Pancreas (tissue), 10 donors: ENCODE measurements around the gene RPP14. TPM values are rescaled to one million over a fixed set of nuclear protein-coding genes. Genes with fewer than 3 reads are reported as not detected.
A peak's percentile ranks its signal among the peaks of the same experiment; 100 is the strongest.
"Not testable (repeated sequence)": the region's sequence is repeated elsewhere in the genome, so short reads cannot be mapped to it uniquely, and the experiment has no call there.

ENCODE experiments used
- ATAC-seq, 4 donors: fragments of 200-7000 bp; cut with Tn5 transposase; one replicate each; pipeline versions ENCODE4 v1.8.0 to v1.9.1; 2020; ENCODE audit warnings: mild to moderate bottlenecking in 4 of 4, moderate library complexity in 4 of 4
- DNase-seq, 6 donors: peaks; one replicate each; pipeline ENCODE4 v3.0.0-alpha.2; 2020
- FAIRE-seq: peaks from 2 replicates; lab custom pipeline; 2012; peaks lifted over from hg19 to GRCh38; lab: Jason Lieb, UNC
- H3K27ac ChIP-seq, 4 donors: fragments of 200-600 bp; sonication (generic); 1 replicate in 3 of 4; 2 replicates in 1 of 4; pipeline versions ENCODE4 v1.5.0 to v1.8.0; 2020
- H3K27me3 ChIP-seq, 4 donors: fragments of 200-600 bp; one replicate each; pipeline ENCODE4 v1.8.0; 2021
- H3K36me3 ChIP-seq, 3 donors: fragments of 200-600 bp; sonication (generic) in 1 of 3; one replicate each; pipeline versions ENCODE4 v1.5.0 to v1.8.0; 2020 to 2021
- H3K4me1 ChIP-seq, 3 donors: fragments of 200-600 bp; one replicate each; pipeline ENCODE4 v1.8.0; 2021
- H3K4me3 ChIP-seq, 4 donors: fragments of 200-600 bp; sonication (generic) in 2 of 4; one replicate each; pipeline versions ENCODE4 v1.5.0 to v1.8.0; 2020 to 2021
- H3K9me3 ChIP-seq, 4 donors: fragments of 200-600 bp; one replicate each; pipeline ENCODE4 v1.8.0; 2021
- CTCF ChIP-seq, 4 donors: fragments of 200-600 bp; sonication (generic) in 3 of 4; IDR thresholded peaks; one replicate each; pipeline versions ENCODE4 v1.5.0 to v1.8.0; 2021; ENCODE audit warnings: antibody characterized with exemption in 4 of 4
- WGBS, 2 donors: extraction: QIAGEN DNeasy Blood & Tissue Kit; methylation state at CpG; one replicate each; pipeline ENCODE4 v1.1.7; 2013; 5-methylcytosine and 5-hydroxymethylcytosine counted together
- intact Hi-C, 3 donors: fragments of 100-400 bp; cut with DNase I; formaldehyde crosslinking; loops; one replicate each; pipeline versions ENCODE4 v1.11.1 to v1.14.2; 2022
- polyA plus RNA-seq, 2 donors: library from polyadenylated mRNA; stranded (reverse); fragments of 200-250 nt; gene quantifications; one replicate each; pipeline ENCODE4 v1.2.3, GENCODE V29; 2013
- total RNA-seq, 6 donors: library from RNA; stranded (reverse); fragmentation: NEBNext Ultra II Directional in 4 of 6; extraction: Animal tissue kit (Norgen Biotek cat#: 25700) in 4 of 6; gene quantifications; one replicate each; pipeline versions ENCODE4 v1.2.1 to v1.2.4, GENCODE V29; 2021 to 2023
- donor health status: healthy with polysubstance abuse.
- donor health status: DM: no; HTN: no; CAD: no; lungs with moderate emphysema.
- donor health status: DM: no; HTN: no; CAD: no.
- donor health status: control.
- donor health status: control.
- donor health status: Bipolar disorder and iron deficiency.
- donor health status: DM: yes; HTN: yes; CAD: no.
- donor health status: DM: no; HTN: no; CAD: no.
- donor health status: DM: no; HTN: no; CAD: no.
- donor health status: DM: yes; HTN: yes; CAD: no.

RPP14 gene
- total and polyA plus RNA-seq, 8 donors, result 5.0 to 8.1 (median 6.7) TPM

GRCh38 chr3:58270485-58270884, 35.6 kb upstream of the RPP14 start:
- Histone ChIP-seq H3K4me1 (peaks cover 0 to 4% (median 0%) of the 10 kb centered on the region in 3 donors), H3K27ac (no peak overlapping the region), H3K36me3 (no peaks in the 10 kb centered on the region), H3K27me3 (no peaks in the 10 kb centered on the region), H3K9me3 (no peaks in the 10 kb centered on the region), H3K4me3 (no peak overlapping the region)
- no peak for FAIRE-seq
- WGBS, 2 donors, result 81 to 91% methylated on average over 2 of the region's 2 CpGs
- intact Hi-C loops, result no loop called here
- no peak for ATAC-seq
- DNase-seq, result no peak
- no peak for TF ChIP-seq CTCF (IDR thresholded peaks at IDR 0.05)

DNA sequence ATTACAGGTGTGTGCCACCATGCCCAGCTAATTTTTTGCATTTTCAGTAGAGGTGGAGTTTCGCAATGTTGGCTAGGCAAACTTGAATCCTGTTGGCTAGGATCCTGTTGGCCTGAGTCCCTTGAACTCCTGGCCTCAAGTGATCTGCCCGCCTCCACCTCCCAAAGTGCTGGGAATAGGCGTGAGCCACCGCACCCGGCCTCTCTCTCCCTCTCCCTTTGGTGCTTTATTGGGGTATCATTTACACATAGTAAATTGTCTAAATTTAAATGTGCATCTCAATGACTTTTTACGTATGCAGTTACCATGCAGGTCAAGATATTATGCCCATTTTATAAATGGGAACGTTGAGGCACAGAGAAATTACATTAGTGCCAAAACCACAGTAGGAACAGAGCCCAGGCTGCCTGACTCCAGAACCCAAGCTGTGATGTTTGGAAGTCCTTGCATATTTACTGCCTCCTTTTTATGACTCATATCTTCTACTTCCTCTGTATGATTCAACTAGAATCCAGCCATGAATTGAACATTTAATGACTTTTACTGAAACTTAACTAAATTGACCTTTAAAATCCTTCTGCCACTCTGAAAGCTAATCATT, 34.0 kb upstream of the RPP14 start:
- Histone ChIP-seq H3K4me1 (no peaks in the 10 kb centered on the region), H3K36me3 (no peaks in the 10 kb centered on the region), H3K9me3 (no peaks in the 10 kb centered on the region), H3K27ac (no peak overlapping the region), H3K27me3 (no peaks in the 10 kb centered on the region), H3K4me3 (no peak overlapping the region)
- ATAC-seq (peak in 2 of 4 donors; percentile 40 to 66), FAIRE-seq (no peak), DNase-seq (no peak)
- TF ChIP-seq CTCF (IDR thresholded peaks at IDR 0.05), result no peak
- intact Hi-C loops, result no loop called here
- 80 to 85% methylated on average over 7 of the region's 7 CpGs for WGBS, 2 donors

DNA sequence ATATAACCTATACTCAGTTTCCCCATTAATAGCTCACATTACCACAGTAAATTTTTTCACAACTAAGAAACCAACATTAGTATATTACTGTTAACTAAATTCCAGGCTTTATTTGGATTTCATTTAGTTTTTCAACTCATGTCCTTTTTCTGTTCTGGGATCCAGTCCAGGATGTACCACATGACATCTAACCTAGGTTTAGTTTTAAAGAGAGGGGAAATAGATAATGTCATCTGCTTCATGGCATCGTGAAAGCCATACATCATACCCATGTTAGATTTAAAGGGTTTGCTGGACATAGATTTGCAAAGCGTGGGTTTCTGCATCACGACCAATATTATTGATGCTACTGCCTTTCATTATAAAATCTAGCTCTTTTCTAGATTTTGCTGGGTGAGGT, 33.2 kb upstream of the RPP14 start:
- no peak overlapping the region for H3K4me3 ChIP-seq
- FAIRE-seq (no peak), DNase-seq (no peak), ATAC-seq (no peak)
- 85 to 92% methylated on average over 3 of the region's 3 CpGs for WGBS, 2 donors
- no peaks in the 10 kb centered on the region for H3K4me1 ChIP-seq
- H3K9me3 ChIP-seq, result no peaks in the 10 kb centered on the region
- H3K36me3 ChIP-seq, result no peaks in the 10 kb centered on the region
- no peak for TF ChIP-seq CTCF (IDR thresholded peaks at IDR 0.05)
- intact Hi-C loops, result no loop called here
- no peak overlapping the region for H3K27ac ChIP-seq
- no peaks in the 10 kb centered on the region for H3K27me3 ChIP-seq

DNA sequence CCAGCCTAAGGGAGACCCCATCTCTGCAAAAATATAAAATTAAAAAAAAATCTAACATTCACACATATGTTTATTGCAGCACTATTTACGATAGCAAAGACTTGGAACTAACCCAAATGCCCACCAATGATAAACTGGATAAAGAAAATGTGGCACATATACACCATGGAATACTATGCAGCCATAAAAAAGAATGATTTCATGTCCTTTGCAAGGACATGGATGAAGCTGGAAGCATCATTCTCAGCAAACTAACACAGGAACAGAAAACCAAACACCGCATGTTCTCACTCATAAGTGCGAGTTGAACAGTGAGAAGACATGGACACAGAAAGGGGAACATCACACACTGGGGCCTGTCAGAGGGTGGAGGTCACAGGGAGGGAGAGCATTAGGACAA, 32.7 kb upstream of the RPP14 start:
- FAIRE-seq, DNase-seq, H3K4me1 ChIP-seq, intact Hi-C loops, H3K36me3 ChIP-seq, H3K4me3 ChIP-seq, H3K27ac ChIP-seq, ATAC-seq, H3K9me3 ChIP-seq, H3K27me3 ChIP-seq: not testable (repeated sequence)
- 86 to 90% methylated on average over 3 of the region's 3 CpGs for whole genome bisulfite sequencing, 2 donors

DNA sequence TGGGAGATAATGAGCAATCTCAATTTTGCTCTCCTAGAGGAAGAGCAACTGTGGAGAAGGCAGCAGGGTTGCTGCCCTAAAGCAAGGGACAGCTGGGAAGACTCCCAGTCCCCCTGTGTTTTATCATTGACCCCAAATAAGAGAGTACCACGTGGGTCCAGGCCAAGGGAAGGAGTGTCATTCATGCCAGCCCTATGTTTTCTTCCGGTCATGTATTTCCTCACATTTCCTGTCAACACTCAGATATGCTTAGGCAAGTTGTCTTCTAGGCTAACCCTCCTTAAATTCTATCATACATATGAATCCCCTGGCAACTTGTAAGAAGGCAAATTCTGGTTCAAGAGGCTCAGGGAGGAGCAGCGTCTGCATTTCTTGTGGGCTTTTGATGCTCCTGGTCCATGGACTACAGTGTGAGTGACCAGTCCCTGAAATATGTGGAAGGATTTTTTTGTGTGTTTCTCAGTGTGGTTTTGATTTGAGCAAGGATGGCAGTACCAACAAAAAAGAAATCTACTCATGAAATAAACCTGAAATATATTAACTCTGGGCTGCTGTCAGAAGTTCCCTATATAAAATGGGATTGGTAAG, 31.9 kb upstream of the RPP14 start:
- ATAC-seq, result no peak
- Histone ChIP-seq H3K36me3 (no peaks in the 10 kb centered on the region), H3K27me3 (no peaks in the 10 kb centered on the region), H3K4me3 (no peak overlapping the region), H3K4me1 (no peaks in the 10 kb centered on the region), H3K27ac (no peak overlapping the region), H3K9me3 (no peaks in the 10 kb centered on the region)
- intact Hi-C loops, result no loop called here
- no peak for DNase-seq
- WGBS, 2 donors, result 75 to 78% methylated on average over 3 of the region's 3 CpGs
- TF ChIP-seq CTCF (IDR thresholded peaks at IDR 0.05), result no peak
- FAIRE-seq, result no peak
